Neural cell (in vitro differentiated cells): ENCODE data around the gene SPPL3. TPM values are rescaled to one million over a fixed set of nuclear protein-coding genes. Genes with fewer than 3 reads are reported as not detected.

Source experiments
- H2AFZ ChIP-seq: fragments of 200-600, 300-800 bp; sonication (generic), shearing (Covaris generic); 2 replicates; pipeline ENCODE4 v1.6.0; 2014; ENCODE audit warnings: low read depth, mild to moderate bottlenecking, antibody characterized with exemption, low read length, moderate library complexity
- H3F3A ChIP-seq: fragments of 200-600 bp; shearing (Covaris generic); 2 replicates; pipeline ENCODE4 v1.6.1; 2016; ENCODE audit warnings: mild to moderate bottlenecking, moderate library complexity, mixed read lengths, antibody characterized with exemption, low read length; ENCODE audit not compliant: insufficient read depth, poor library complexity, severe bottlenecking
- H3K27ac ChIP-seq: fragments of 200-600, 300-800 bp; sonication (generic), shearing (Covaris generic); 2 replicates; pipeline ENCODE4 v1.5.1; 2014; ENCODE audit warnings: mild to moderate bottlenecking, low read length, moderate library complexity
- H3K27me3 ChIP-seq: fragments of 300-800, 200-600 bp; sonication (generic), shearing (Covaris generic); 2 replicates; pipeline ENCODE4 v1.6.0; 2014; ENCODE audit warnings: mild to moderate bottlenecking, low read depth, low read length, moderate library complexity; ENCODE audit not compliant: insufficient read depth
- H3K36me3 ChIP-seq: fragments of 300-800, 200-600 bp; sonication (generic), shearing (Covaris generic); 2 replicates; pipeline ENCODE4 v1.5.1; 2014; ENCODE audit warnings: mild to moderate bottlenecking, antibody characterized with exemption, low read length, moderate library complexity; ENCODE audit not compliant: insufficient read depth
- H3K4me2 ChIP-seq: fragments of 300-800, 200-600 bp; sonication (generic), shearing (Covaris generic); 2 replicates; pipeline ENCODE4 v1.6.0; 2014; ENCODE audit warnings: mild to moderate bottlenecking, low read length
- H3K4me3 ChIP-seq: fragments of 300-800, 200-600 bp; sonication (generic), shearing (Covaris generic); 2 replicates; pipeline ENCODE4 v1.5.1; 2014; ENCODE audit warnings: mild to moderate bottlenecking, low read length, moderate library complexity
- H3K79me2 ChIP-seq: fragments of 200-600 bp; shearing (Covaris generic); replicated peaks from 2 replicates; pipeline ENCODE4 v1.6.0; 2014; ENCODE audit warnings: mild to moderate bottlenecking, low read length, moderate library complexity; ENCODE audit not compliant: insufficient read depth
- H3K9ac ChIP-seq: fragments of 300-800, 200-600 bp; sonication (generic), shearing (Covaris generic); 2 replicates; pipeline ENCODE4 v1.6.1; 2016; ENCODE audit warnings: mild to moderate bottlenecking, low read length, mixed read lengths
- H3K9me2 ChIP-seq: fragments of 200-600 bp; shearing (Covaris generic); 2 replicates; pipeline ENCODE4 v1.6.1; 2016; ENCODE audit warnings: mild to moderate bottlenecking, low read length, mixed read lengths; ENCODE audit not compliant: insufficient read depth
- H3K9me3 ChIP-seq: fragments of 200-600, 300-800 bp; sonication (generic), shearing (Covaris generic); 2 replicates; pipeline ENCODE4 v1.6.1; 2016; ENCODE audit warnings: mild to moderate bottlenecking, mixed run types, low read length, moderate library complexity, mixed read lengths
- H4K20me1 ChIP-seq: fragments of 200-600 bp; shearing (Covaris generic); 2 replicates; pipeline ENCODE4 v1.6.1; 2016; ENCODE audit warnings: mild to moderate bottlenecking, mixed run types; ENCODE audit not compliant: insufficient read depth
- CTCF ChIP-seq: fragments of 450-650 bp; IDR thresholded peaks from 2 replicates; pipeline ENCODE4 v1.5.1; 2014; ENCODE audit warnings: antibody characterized with exemption, mild to moderate bottlenecking, moderate library complexity; ENCODE audit not compliant: poor library complexity, severe bottlenecking
- EP300 ChIP-seq: fragments of 450-650 bp; conservative IDR thresholded peaks from 2 replicates; pipeline ENCODE4 v1.6.1; 2014; ENCODE audit warnings: antibody characterized with exemption, mild to moderate bottlenecking, moderate library complexity; ENCODE audit not compliant: poor library complexity, severe bottlenecking
- EZH2 ChIP-seq: fragments of 200-600, 300-800 bp; shearing (Covaris generic), sonication (generic); IDR thresholded peaks from 2 replicates; pipeline ENCODE4 v1.6.1; 2014; ENCODE audit warnings: antibody characterized with exemption, low read length, borderline replicate concordance, mild to moderate bottlenecking; ENCODE audit not compliant: insufficient read depth, poor library complexity, severe bottlenecking
- MXI1 ChIP-seq: fragments of 450-650 bp; conservative IDR thresholded peaks from 2 replicates; pipeline ENCODE4 v1.6.1; 2014; ENCODE audit warnings: antibody characterized with exemption, mild to moderate bottlenecking; ENCODE audit not compliant: poor library complexity, severe bottlenecking
- POLR2AphosphoS5 ChIP-seq: IDR thresholded peaks from 2 replicates; pipeline ENCODE4 v1.6.1; 2012
- RAD21 ChIP-seq: fragments of 450-650 bp; conservative IDR thresholded peaks from 2 replicates; pipeline ENCODE4 v1.6.1; 2014; ENCODE audit warnings: antibody characterized with exemption, mild to moderate bottlenecking, moderate library complexity
- REST ChIP-seq: IDR thresholded peaks from 2 replicates; pipeline ENCODE4 v1.6.1; 2012; ENCODE audit warnings: borderline replicate concordance
- SMC3 ChIP-seq: fragments of 450-650 bp; conservative IDR thresholded peaks from 2 replicates; pipeline ENCODE4 v1.6.1; 2014; ENCODE audit warnings: antibody characterized with exemption, mild to moderate bottlenecking, moderate library complexity; ENCODE audit not compliant: poor library complexity
- TAF1 ChIP-seq: IDR thresholded peaks from 2 replicates; pipeline ENCODE4 v1.6.1; 2012; ENCODE audit warnings: low read depth
- polyA plus RNA-seq: library from polyadenylated mRNA; depleted of rRNA; stranded (reverse); fragments of >200 nt; gene quantifications from 2 replicates; pipeline ENCODE4 v1.2.3, GENCODE V29; 2014

Gene SPPL3
- polyA plus RNA-seq, 1 donor from 2014 or later: 21.3 TPM

- Histone ChIP-seq H3K9me3 (no peaks in the 10 kb centered on the region), H3K27ac (no peak overlapping the region), H3K79me2 (no peaks in the 10 kb centered on the region), H3K4me2 (no peak overlapping the region), H4K20me1 (no peaks in the 10 kb centered on the region), H3F3A (no peaks in the 10 kb centered on the region), H2AFZ (no peak overlapping the region), H3K27me3 (no peaks in the 10 kb centered on the region), H3K9me2 (no peaks in the 10 kb centered on the region), H3K4me3 (no peak overlapping the region), H3K9ac (no peak overlapping the region), H3K36me3 (no peaks in the 10 kb centered on the region)
- no peak for TF ChIP-seq REST
- no peak for TF ChIP-seq SMC3
- no peak for TF ChIP-seq MXI1
- TF ChIP-seq RAD21: no peak
Measured at GRCh38 chr12:120932058-120932457, 27.9 kb upstream of the SPPL3 start.

GRCh38 chr12:120930032-120930431 is 25.9 kb upstream of the SPPL3 start:
- Histone ChIP-seq H3K4me3 (no peak overlapping the region), H2AFZ (no peak overlapping the region), H3K9me3 (no peaks in the 10 kb centered on the region), H3K9ac (no peak overlapping the region), H3K27me3 (no peaks in the 10 kb centered on the region), H3K36me3 (no peaks in the 10 kb centered on the region), H3K79me2 (no peaks in the 10 kb centered on the region), H3F3A (no peaks in the 10 kb centered on the region), H4K20me1 (no peaks in the 10 kb centered on the region), H3K27ac (no peak overlapping the region), H3K4me2 (no peak overlapping the region), H3K9me2 (no peaks in the 10 kb centered on the region)
- TF ChIP-seq REST (no peak), SMC3 (no peak), EP300 (no peak), TAF1 (no peak), CTCF (no peak), RAD21 (no peak), MXI1 (no peak), POLR2AphosphoS5 (no peak), EZH2 (no peak)
